WTC11 (cell line): ENCODE data around the gene TCAP. TPM values are rescaled to one million over a fixed set of nuclear protein-coding genes. Genes with fewer than 3 reads are reported as not detected.

Experiments
- ATAC-seq: fragments of 200-7000 bp; cut with Tn5 transposase; 2 replicates; pipeline ENCODE4 v1.10.0; 2021; ENCODE audit warnings: mild to moderate bottlenecking, moderate library complexity
- CTCF ChIA-PET: fragments of 300-600 bp; sonication (Branson Sonifier 250); formaldehyde crosslinking; loops from one replicate; lab custom pipeline; 2021; ENCODE audit warnings: antibody characterized with exemption; lab: Charles Lee
- POLR2A ChIA-PET: fragments of 350-600 bp; sonication (Branson Sonifier 250); formaldehyde crosslinking; loops from one replicate; lab custom pipeline; 2021; ENCODE audit warnings: antibody characterized with exemption; lab: Charles Lee
- DNase-seq: peaks from one replicate; pipeline ENCODE4 v3.0.0; 2021; ENCODE audit warnings: low spot score
- H3K27ac Mint-ChIP-seq: 2 replicates; pipeline ENCODE4 v1.8.0; 2021; ENCODE audit warnings: mixed read lengths
- H3K27me3 Mint-ChIP-seq: 2 replicates; pipeline ENCODE4 v1.8.0; 2021; ENCODE audit warnings: low read depth, mild to moderate bottlenecking, moderate library complexity, mixed read lengths
- H3K36me3 Mint-ChIP-seq: 2 replicates; pipeline ENCODE4 v1.8.0; 2021; ENCODE audit warnings: mixed read lengths
- H3K4me1 Mint-ChIP-seq: 2 replicates; pipeline ENCODE4 v1.8.0; 2022; ENCODE audit warnings: mixed read lengths
- H3K4me3 Mint-ChIP-seq: 2 replicates; pipeline ENCODE4 v1.8.0; 2021; ENCODE audit warnings: mild to moderate bottlenecking, moderate library complexity, mixed read lengths
- H3K9me3 Mint-ChIP-seq: 2 replicates; pipeline ENCODE4 v1.8.0; 2021; ENCODE audit warnings: mixed read lengths
- EMX1 ChIP-seq: fragments of 250-450 bp; sonication (Bioruptor Pico); IDR thresholded peaks from 2 replicates; pipeline ENCODE4 v1.8.0; 2021; ENCODE audit warnings: mild to moderate bottlenecking
- FOXK1 ChIP-seq: sonication (generic); formaldehyde crosslinking; IDR thresholded peaks from 2 replicates; pipeline ENCODE4 v1.8.0; 2022; ENCODE audit warnings: mild to moderate bottlenecking, moderate library complexity, missing genetic modification reagents
- FOXP1 ChIP-seq: sonication (generic); formaldehyde crosslinking; IDR thresholded peaks from 2 replicates; pipeline ENCODE4 v1.8.0; 2022; ENCODE audit warnings: missing genetic modification reagents, mild to moderate bottlenecking, moderate library complexity, borderline replicate concordance
- GTF2I ChIP-seq: fragments of 250-450 bp; sonication (Bioruptor Pico); conservative IDR thresholded peaks from 2 replicates; pipeline ENCODE4 v1.4.0; 2021; ENCODE audit warnings: mild to moderate bottlenecking
- HMGA2 ChIP-seq: fragments of 250-450 bp; sonication (Bioruptor Pico); IDR thresholded peaks from 2 replicates; pipeline ENCODE4 v1.4.0; 2021; ENCODE audit warnings: mild to moderate bottlenecking, moderate library complexity
- MXD4 ChIP-seq: fragments of 250-450 bp; sonication (Bioruptor Pico); IDR thresholded peaks from 2 replicates; pipeline ENCODE4 v1.8.0; 2021; ENCODE audit warnings: mild to moderate bottlenecking, moderate library complexity, borderline replicate concordance
- NFE2L1 ChIP-seq: sonication (generic); formaldehyde crosslinking; IDR thresholded peaks from 2 replicates; pipeline ENCODE4 v1.8.1; 2023; ENCODE audit warnings: missing genetic modification reagents
- SMAD3 ChIP-seq: sonication (generic); formaldehyde crosslinking; IDR thresholded peaks from 2 replicates; pipeline ENCODE4 v1.8.0; 2022; ENCODE audit warnings: missing genetic modification reagents, mild to moderate bottlenecking, borderline replicate concordance
- TEAD1 ChIP-seq: sonication (generic); formaldehyde crosslinking; IDR thresholded peaks from 2 replicates; pipeline ENCODE4 v1.8.0; 2022; ENCODE audit warnings: mild to moderate bottlenecking, missing genetic modification reagents
- ZNF263 ChIP-seq: sonication (generic); formaldehyde crosslinking; IDR thresholded peaks from 2 replicates; pipeline ENCODE4 v1.8.1; 2022; ENCODE audit warnings: low read depth, mild to moderate bottlenecking, moderate library complexity, missing genetic modification reagents
- ZNF416 ChIP-seq: fragments of 250-450 bp; sonication (Bioruptor Pico); IDR thresholded peaks from 2 replicates; pipeline ENCODE4 v1.9.0; 2021; ENCODE audit warnings: mild to moderate bottlenecking, inconsistent platforms
- ZNF423 ChIP-seq: fragments of 250-450 bp; sonication (Bioruptor Pico); IDR thresholded peaks from 2 replicates; pipeline ENCODE4 v2.1.2; 2022; ENCODE audit warnings: mild to moderate bottlenecking, moderate library complexity
- total RNA-seq: library from RNA; stranded (reverse); gene quantifications from 3 replicates; pipeline ENCODE4 v1.2.3, GENCODE V29; 2021
- TF ChIP-seq, protein P1 (sequence below): sonication (generic); formaldehyde crosslinking; IDR thresholded peaks from 2 replicates; pipeline ENCODE4 v1.8.1; 2022; ENCODE audit warnings: low read depth, mild to moderate bottlenecking, moderate library complexity, missing genetic modification reagents, borderline replicate concordance
- TF ChIP-seq, protein P2 (sequence below): sonication (generic); formaldehyde crosslinking; IDR thresholded peaks from 2 replicates; pipeline ENCODE4 v1.8.1; 2022; ENCODE audit warnings: low read depth, missing genetic modification reagents, borderline replicate concordance
- TF ChIP-seq, protein P3 (sequence below): sonication (generic); formaldehyde crosslinking; IDR thresholded peaks from 2 replicates; pipeline ENCODE4 v1.8.1; 2023; ENCODE audit warnings: mild to moderate bottlenecking, missing genetic modification reagents, moderate library complexity
- TF ChIP-seq, protein P4 (sequence below): sonication (generic); formaldehyde crosslinking; IDR thresholded peaks from 2 replicates; pipeline ENCODE4 v1.8.0; 2023; ENCODE audit warnings: mild to moderate bottlenecking, missing genetic modification reagents
- TF ChIP-seq, protein P5 (sequence below): sonication (generic); formaldehyde crosslinking; IDR thresholded peaks from 2 replicates; pipeline ENCODE4 v1.8.0; 2022; ENCODE audit warnings: mild to moderate bottlenecking, missing genetic modification reagents
- TF ChIP-seq, protein P6 (sequence below): sonication (generic); formaldehyde crosslinking; IDR thresholded peaks from 2 replicates; pipeline ENCODE4 v1.8.1; 2023; ENCODE audit warnings: mild to moderate bottlenecking, missing genetic modification reagents
- TF ChIP-seq, protein P7 (sequence below): sonication (generic); formaldehyde crosslinking; IDR thresholded peaks from 2 replicates; pipeline ENCODE4 v1.8.0; 2023; ENCODE audit warnings: missing genetic modification reagents

The TCAP gene
- total RNA-seq, 1 experiment from 2014 or later: 2.9 TPM

DNA sequence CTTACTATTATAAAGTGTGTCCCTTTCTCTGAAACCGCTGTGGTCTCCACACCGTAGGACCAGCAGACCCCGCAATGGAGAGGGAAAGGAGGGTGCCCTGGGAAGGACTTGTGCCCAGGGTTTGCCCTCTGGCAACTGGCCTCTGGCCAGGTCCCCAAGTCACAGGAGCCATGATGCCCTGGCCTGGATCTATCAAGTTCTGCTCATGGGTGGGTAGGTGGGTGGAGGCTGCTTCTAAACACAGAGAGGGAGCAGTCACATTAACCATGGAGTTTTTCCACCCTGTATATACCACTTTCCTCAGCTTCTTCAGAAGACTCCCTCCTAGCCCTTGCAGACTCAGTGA is 48.1 kb upstream of the TCAP start:
- Mint-ChIP-seq H3K36me3 (no peaks in the 10 kb centered on the region), H3K4me3 (peak overlapping the region; percentile 57), H3K9me3 (no peaks in the 10 kb centered on the region), H3K27me3 (peaks cover 87% of the 10 kb centered on the region), H3K27ac (no peak overlapping the region), H3K4me1 (peaks cover 4% of the 10 kb centered on the region)
- TF ChIP-seq HMGA2 (CRISPR knock-in tag) (no peak), ZNF263 (CRISPR knock-in tag) (0 out of 2 replicates have a peak, but pooled peaks have one; percentile 12)
- ATAC-seq: no peak
- no peak for DNase-seq
- ChIA-PET POLR2A (no interaction called here), CTCF (interaction anchor here (1.2 to 23.6 kb wide), 5 partner anchors 16 to 136 kb away, joined by 4 to 876 read pairs (median 390); partner anchors contain the start of genes PNMT and TCAP)

DNA sequence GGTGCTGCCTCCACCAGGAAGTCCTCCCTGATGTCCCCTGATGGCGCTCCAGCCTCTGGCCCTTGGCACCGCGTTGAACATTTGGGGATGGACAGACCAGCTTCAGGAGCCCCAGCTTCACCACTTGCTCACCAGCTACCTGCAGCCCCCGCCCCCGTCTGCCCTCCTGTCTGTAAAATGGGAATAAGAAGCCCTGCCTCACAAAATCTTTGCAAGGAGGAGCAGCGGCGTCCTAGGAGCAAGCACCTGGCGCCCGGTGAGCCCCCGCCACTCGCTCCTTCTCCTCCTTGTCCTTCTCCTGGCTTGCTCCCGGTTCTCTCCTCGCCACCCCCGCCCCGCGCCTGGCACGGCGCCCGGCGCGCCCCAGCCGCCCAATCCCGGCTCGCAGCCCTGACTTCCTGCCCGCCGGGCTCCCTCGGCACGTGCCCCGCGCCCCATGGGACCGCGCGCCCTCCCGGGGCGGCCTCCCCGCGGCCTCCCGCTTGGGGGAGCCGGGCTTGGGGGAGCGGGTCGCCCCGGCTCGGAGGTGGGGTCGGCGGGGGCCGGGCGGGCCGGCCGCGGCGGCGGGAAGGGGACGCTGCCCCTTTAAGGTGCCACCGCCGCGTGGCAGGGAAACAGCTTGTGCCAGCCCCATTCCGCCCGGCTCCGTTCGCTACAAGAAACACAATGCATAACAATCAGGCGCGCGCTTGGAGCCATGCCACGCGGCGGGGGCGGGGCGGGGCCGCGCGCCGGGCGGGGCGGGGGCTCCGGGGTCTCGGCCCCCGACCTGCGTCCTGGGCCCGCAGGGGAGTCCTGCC is 47.5 kb upstream of the TCAP start:
- peak; percentile 20 for ATAC-seq
- Mint-ChIP-seq H3K9me3 (no peaks in the 10 kb centered on the region), H3K4me3 (peak overlapping the region; percentile 79), H3K27ac (no peak overlapping the region), H3K27me3 (peaks cover 92% of the 10 kb centered on the region), H3K36me3 (no peaks in the 10 kb centered on the region), H3K4me1 (peaks cover 7% of the 10 kb centered on the region)
- no peak for DNase-seq
- CTCF ChIA-PET: interaction anchor here (1.2 to 23.6 kb wide), 9 partner anchors 12 to 136 kb away, joined by 3 to 876 read pairs (median 7); partner anchors contain the start of genes PNMT, STARD3 and TCAP
- POLR2A ChIA-PET: no interaction called here
- TF ChIP-seq, protein P1, sequence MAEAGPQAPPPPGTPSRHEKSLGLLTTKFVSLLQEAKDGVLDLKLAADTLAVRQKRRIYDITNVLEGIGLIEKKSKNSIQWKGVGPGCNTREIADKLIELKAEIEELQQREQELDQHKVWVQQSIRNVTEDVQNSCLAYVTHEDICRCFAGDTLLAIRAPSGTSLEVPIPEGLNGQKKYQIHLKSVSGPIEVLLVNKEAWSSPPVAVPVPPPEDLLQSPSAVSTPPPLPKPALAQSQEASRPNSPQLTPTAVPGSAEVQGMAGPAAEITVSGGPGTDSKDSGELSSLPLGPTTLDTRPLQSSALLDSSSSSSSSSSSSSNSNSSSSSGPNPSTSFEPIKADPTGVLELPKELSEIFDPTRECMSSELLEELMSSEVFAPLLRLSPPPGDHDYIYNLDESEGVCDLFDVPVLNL (CRISPR knock-in tag): no peak
- TF ChIP-seq TEAD1 (CRISPR knock-in tag) (no peak), FOXK1 (CRISPR knock-in tag) (no peak), ZNF423 (CRISPR knock-in tag) (peak; percentile 89), MXD4 (no peak), FOXP1 (CRISPR knock-in tag) (no peak), GTF2I (CRISPR knock-in tag) (0 out of 2 replicates have a peak, but pooled peaks have one; percentile 11)
- TF ChIP-seq, protein P2, sequence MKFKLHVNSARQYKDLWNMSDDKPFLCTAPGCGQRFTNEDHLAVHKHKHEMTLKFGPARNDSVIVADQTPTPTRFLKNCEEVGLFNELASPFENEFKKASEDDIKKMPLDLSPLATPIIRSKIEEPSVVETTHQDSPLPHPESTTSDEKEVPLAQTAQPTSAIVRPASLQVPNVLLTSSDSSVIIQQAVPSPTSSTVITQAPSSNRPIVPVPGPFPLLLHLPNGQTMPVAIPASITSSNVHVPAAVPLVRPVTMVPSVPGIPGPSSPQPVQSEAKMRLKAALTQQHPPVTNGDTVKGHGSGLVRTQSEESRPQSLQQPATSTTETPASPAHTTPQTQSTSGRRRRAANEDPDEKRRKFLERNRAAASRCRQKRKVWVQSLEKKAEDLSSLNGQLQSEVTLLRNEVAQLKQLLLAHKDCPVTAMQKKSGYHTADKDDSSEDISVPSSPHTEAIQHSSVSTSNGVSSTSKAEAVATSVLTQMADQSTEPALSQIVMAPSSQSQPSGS (CRISPR knock-in tag): no peak
- TF ChIP-seq, protein P3, sequence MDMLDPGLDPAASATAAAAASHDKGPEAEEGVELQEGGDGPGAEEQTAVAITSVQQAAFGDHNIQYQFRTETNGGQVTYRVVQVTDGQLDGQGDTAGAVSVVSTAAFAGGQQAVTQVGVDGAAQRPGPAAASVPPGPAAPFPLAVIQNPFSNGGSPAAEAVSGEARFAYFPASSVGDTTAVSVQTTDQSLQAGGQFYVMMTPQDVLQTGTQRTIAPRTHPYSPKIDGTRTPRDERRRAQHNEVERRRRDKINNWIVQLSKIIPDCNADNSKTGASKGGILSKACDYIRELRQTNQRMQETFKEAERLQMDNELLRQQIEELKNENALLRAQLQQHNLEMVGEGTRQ: peak; percentile 60; the same call in 1 of the 2 replicates
- TF ChIP-seq, protein P4, sequence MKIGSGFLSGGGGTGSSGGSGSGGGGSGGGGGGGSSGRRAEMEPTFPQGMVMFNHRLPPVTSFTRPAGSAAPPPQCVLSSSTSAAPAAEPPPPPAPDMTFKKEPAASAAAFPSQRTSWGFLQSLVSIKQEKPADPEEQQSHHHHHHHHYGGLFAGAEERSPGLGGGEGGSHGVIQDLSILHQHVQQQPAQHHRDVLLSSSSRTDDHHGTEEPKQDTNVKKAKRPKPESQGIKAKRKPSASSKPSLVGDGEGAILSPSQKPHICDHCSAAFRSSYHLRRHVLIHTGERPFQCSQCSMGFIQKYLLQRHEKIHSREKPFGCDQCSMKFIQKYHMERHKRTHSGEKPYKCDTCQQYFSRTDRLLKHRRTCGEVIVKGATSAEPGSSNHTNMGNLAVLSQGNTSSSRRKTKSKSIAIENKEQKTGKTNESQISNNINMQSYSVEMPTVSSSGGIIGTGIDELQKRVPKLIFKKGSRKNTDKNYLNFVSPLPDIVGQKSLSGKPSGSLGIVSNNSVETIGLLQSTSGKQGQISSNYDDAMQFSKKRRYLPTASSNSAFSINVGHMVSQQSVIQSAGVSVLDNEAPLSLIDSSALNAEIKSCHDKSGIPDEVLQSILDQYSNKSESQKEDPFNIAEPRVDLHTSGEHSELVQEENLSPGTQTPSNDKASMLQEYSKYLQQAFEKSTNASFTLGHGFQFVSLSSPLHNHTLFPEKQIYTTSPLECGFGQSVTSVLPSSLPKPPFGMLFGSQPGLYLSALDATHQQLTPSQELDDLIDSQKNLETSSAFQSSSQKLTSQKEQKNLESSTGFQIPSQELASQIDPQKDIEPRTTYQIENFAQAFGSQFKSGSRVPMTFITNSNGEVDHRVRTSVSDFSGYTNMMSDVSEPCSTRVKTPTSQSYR (CRISPR knock-in tag): no peak

DNA sequence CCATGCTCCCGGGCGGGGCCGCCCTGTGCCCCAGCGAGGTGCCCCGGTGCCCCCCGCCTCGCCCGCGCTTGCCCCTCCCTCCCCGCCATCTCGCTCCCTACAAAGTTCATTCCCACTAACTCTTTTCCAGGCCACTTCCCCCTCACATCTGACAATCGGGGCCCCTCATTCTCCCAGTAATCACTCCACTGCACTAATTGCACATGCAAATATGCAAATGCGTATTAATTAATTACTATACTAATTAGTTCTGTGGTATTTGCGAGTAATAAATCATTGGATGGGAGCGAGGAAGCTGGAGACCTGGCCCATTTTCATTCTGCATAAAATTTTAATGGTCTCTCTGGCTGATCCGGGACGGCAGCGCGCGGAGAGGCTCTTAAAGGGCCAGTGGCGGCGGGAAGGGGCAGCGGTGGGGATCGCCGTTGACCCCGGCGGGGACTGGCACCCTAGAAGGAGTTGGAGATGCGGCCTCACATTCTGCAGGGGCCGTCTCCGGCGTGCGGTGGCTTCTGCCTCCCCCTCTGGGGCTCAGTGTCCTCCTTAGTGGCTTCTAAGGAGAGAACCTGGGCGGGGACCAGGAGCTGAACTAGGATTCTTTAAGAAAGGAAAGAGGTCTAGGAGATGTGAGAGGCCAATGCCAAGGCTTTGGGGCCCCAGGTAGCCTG is 46.8 kb upstream of the TCAP start:
- CTCF ChIA-PET: interaction anchor here (0.6 to 23.6 kb wide), 19 partner anchors 10 to 416 kb away, joined by 3 to 876 read pairs (median 4); partner anchors contain the start of genes MED1, PNMT, STARD3 and TCAP
- Mint-ChIP-seq H3K27ac (no peak overlapping the region), H3K27me3 (peaks cover 85% of the 10 kb centered on the region), H3K36me3 (no peaks in the 10 kb centered on the region), H3K9me3 (no peaks in the 10 kb centered on the region), H3K4me3 (peak overlapping the region; percentile 79), H3K4me1 (peaks cover 7% of the 10 kb centered on the region)
- DNase-seq (no peak), ATAC-seq (peak; percentile 7; the same call in 1 of the 2 replicates)
- TF ChIP-seq ZNF416 (CRISPR knock-in tag) (no peak), NFE2L1 (CRISPR knock-in tag) (no peak), EMX1 (CRISPR knock-in tag) (no peak), SMAD3 (no peak)
- TF ChIP-seq, protein P5, sequence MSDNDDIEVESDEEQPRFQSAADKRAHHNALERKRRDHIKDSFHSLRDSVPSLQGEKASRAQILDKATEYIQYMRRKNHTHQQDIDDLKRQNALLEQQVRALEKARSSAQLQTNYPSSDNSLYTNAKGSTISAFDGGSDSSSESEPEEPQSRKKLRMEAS (CRISPR knock-in tag): no peak
- TF ChIP-seq, protein P6, sequence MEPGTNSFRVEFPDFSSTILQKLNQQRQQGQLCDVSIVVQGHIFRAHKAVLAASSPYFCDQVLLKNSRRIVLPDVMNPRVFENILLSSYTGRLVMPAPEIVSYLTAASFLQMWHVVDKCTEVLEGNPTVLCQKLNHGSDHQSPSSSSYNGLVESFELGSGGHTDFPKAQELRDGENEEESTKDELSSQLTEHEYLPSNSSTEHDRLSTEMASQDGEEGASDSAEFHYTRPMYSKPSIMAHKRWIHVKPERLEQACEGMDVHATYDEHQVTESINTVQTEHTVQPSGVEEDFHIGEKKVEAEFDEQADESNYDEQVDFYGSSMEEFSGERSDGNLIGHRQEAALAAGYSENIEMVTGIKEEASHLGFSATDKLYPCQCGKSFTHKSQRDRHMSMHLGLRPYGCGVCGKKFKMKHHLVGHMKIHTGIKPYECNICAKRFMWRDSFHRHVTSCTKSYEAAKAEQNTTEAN (CRISPR knock-in tag): no peak
- TF ChIP-seq, protein P7, sequence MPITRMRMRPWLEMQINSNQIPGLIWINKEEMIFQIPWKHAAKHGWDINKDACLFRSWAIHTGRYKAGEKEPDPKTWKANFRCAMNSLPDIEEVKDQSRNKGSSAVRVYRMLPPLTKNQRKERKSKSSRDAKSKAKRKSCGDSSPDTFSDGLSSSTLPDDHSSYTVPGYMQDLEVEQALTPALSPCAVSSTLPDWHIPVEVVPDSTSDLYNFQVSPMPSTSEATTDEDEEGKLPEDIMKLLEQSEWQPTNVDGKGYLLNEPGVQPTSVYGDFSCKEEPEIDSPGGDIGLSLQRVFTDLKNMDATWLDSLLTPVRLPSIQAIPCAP (CRISPR knock-in tag): no peak
- POLR2A ChIA-PET: interaction anchor here (0.8 kb wide), 1 partner anchor 71 kb away, joined by 3 read pairs; no protein-coding TSS in a partner anchor
